ENCODE results near the gene MACIR. TPM values are rescaled to one million over a fixed set of nuclear protein-coding genes. Genes with fewer than 3 reads are reported as not detected.

The MACIR gene
- total RNA-seq, 1 experiment from 2014 or later: 16.6 TPM

- no peak for DNase-seq (ENCODE audit: low spot score)
These were observed 33.0 kb downstream of the MACIR start for GRCh38 chr5:103291606-103292005.

DNA sequence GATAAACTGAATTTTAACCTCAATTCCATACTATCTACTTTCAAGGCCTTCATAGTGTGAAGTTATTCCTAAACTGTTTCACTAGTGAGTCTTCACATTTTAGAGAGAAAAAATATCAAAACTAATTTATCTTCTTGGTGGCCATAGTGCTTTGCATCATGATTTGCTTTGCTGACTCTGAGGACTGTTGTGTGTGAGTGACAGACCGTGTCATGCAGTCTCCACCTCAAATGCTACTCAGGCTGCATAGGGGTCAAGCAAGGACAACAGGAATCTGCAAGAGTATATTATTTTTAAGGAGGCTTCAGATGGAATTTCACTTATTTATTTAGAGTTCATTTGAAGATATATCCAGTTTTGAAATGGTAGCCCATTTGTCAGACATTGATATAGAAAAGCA, 34.5 kb downstream of the MACIR start:
- DNase-seq (ENCODE audit: low spot score): no peak

GRCh38 chr5:103293719-103294118, 35.2 kb downstream of the MACIR start:
- no peak for DNase-seq (ENCODE audit: low spot score)

GRCh38 chr5:103294906-103295305, 36.3 kb downstream of the MACIR start:
- DNase-seq (ENCODE audit: low spot score): no peak

DNA sequence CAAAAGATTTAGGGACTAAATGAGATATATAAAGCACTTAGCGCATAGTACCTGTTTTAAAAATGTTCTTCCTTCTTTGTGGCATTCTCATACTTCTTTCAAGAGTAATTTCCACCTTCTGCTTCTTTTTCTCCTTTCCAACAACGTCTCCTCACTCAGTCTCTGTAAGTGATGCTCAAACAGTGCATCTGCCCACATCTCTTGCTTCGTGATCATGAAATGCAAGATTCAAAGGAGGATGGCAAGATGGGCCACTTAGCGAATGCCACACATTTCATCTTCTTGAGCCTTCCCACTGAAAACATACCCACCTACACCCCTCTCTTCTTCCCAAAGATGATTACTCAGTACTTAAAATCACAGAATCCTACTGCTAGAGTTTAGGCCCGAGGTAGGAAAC, 36.9 kb downstream of the MACIR start:
- DNase-seq (ENCODE audit: low spot score): no peak

DNA sequence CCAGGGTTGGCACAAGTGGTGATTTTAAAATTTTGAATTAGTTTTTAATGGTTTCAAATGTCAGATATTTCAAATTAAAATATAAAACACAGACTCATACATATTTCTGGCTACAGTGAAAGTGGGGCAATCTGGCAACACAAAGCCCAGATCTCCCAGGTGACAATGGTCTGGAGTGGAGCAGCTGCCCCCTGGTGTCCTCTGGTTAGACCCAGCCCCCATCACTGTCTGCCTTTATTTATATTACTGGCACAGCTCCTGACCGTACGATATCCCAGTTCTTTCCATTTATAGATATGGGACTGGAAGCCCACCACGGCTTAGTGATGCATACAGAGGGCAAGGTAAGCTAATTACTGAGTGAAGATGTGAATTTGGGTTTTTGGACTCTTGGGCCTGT, 37.3 kb downstream of the MACIR start:
- no peak for DNase-seq (ENCODE audit: low spot score)

DNA sequence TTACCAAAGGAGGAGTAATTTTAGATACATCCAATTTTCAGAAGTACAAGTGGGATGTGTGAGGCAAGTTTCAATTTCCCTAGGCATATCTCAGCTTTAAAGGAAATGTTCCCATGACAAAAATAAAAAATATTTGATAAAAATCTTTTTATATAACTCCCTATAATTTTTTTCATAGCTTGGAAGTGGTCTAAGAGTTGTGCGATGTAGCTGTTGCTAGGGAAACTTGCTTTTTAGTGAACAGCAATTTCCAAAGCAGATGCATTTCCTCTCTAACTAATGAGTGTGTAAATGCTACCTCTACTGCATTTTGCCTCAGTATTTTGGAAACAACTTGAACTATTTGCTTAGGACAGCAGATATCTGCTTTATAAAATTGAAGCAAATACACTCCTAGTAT, 39.6 kb downstream of the MACIR start:
- DNase-seq (ENCODE audit: low spot score): no peak

DNA sequence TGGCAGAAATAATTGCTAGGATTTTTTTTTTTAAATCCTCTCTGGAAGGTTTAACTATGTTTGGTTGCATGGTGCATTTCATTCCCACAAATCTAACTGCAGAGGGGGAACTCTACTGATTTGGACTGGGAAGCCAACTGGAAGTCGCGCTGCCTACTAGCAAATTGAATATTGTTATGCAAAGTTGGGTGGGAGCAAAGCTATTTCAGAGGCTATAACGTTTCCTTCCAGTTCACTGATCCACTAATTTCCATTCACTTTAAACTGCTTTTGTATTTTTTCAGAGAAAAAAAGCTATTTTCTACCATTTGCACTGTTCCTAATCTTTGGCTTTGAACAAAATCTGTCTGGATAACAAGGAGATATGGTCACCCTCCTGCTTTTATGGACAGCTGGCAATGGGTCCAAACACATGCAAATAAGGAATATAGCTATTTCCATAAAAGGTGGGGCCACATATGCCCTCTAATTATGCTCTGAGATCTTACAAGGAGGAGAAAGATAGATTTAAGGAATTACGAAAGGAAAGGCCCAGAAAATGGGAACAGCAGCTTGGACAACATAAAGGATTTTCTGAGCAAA, 40.1 kb downstream of the MACIR start:
- no peak for DNase-seq (ENCODE audit: low spot score)

DNA sequence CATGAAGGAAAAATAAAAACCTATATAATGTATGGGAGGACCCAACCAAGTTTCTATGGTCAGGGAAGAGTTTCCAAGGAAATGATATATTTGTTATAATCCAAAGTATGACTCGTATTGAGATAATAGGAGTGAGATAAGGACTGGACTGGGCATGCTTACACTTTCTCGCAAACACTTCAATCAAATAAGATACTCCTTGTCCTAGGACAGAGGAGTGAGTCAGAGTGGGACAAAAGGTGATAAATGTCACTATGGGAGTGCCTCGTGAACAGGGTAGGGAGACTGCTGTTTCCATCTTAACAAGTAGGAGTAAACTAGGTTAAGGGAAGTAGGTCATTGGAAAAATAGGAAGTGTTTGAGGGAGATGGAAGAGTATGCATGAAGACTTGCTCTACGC, 47.2 kb downstream of the MACIR start:
- no peak for DNase-seq (ENCODE audit: low spot score)

DNA sequence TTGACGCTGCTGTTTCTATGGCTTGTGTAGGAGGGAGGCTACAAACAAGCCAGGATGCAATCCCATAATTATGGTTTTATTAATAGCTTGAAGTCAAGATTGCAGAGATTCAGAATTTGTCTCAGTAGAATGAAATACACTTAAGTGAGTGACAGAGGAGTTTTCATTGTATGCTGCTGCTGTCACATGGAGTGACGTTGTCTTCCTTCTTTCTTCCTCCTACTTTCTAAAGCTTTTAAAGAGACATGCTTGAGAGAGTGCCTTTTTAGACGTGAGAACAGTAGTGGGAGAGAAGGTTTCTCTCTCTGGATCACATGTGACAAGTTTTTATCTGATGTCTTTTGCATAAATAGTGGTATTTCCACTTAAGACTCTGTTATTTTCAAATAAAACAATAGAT, 48.9 kb downstream of the MACIR start:
- no peak for DNase-seq (ENCODE audit: low spot score)

- DNase-seq (ENCODE audit: low spot score): no peak
These were observed 50.2 kb downstream of the MACIR start for GRCh38 chr5:103308774-103309173.

DNA sequence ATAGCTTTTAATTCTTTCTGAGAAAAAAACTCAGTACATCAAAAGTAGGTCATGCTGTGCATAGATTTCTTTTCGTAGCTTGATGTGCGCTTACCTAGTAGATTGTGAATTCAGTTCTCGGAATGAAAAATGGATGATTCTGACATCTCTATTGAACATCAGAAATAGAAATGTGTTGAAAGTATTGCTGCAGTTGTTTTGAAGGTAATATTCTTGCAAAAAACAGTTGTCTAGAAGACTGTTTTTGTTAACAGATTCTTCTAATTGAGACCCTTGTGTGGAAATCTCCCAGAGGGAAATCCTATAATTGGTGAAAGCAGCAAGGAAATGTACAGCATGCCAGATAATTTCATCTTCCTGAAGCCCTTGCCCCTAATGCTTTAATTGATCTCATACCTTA, 54.5 kb downstream of the MACIR start:
- no peak for DNase-seq (ENCODE audit: low spot score)

GRCh38 chr5:103315455-103315854, 56.9 kb downstream of the MACIR start:
- no peak for DNase-seq (ENCODE audit: low spot score)

DNA sequence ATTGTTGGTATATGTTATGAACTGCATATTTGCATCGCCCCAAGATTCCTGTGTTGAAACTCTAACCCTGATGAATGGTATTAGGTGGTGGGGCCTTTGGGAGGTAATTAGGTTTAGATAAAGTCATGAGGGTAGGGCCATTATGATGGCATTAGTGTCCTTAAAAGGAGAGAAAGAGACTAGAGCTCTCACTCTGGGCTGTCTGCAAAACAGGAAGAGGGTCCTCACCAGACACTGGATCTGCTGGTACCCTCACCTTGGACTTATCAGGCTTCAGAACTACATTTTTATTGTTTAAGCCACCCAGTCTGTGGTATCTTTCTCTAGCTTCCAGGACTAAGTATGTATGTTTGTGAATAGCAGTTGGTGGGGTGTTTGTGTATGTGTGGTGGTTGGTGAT, 68.9 kb downstream of the MACIR start:
- no peak for DNase-seq (ENCODE audit: low spot score)

DNA sequence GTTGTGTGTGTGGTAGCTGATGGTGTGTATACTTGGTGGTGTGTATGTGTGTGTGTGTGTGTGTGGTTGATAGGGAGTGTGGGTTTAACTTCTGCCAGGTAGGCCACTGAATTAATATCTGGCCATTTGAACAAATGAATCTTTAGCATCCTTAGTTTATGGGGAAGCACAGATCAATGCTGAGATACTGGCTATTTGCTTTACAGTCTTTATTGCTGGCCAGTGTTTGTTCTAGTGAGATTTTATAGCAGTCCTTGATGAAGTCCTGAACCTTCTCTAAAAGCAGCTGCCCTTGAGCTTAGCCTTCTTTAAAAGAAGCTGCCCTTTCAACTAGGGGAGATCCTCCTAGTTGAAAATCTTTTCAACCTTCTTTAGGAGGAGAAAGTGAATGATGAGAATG, 69.3 kb downstream of the MACIR start:
- DNase-seq (ENCODE audit: low spot score): no peak

Other genes with a start within 250 kb of the MACIR start
- gene GIN1, start 138.6 kb upstream of the MACIR start, total RNA-seq (2014; rRNA removed; shearing (Covaris generic)): 4.6 and 7.9 TPM in 2 replicates
- 39.1 and 46.4 TPM in 2 replicates for gene PPIP5K2, start 138.5 kb upstream of the MACIR start, total RNA-seq (2014; rRNA removed; shearing (Covaris generic))

Measured in H4 (cell line).